Thoracic aorta (tissue), 2 donors: ENCODE data around the gene TMEM33. TPM values are rescaled to one million over a fixed set of nuclear protein-coding genes. Genes with fewer than 3 reads are reported as not detected.
A peak's percentile ranks its signal among the peaks of the same experiment; 100 is the strongest.

Experiments used
- ATAC-seq: fragments of 150-250 bp; one replicate; pipeline ENCODE4 v1.8.0; 2017; ENCODE audit warnings: low read depth; ENCODE audit not compliant: insufficient number of reproducible peaks, low FRiP score
- DNase-seq: peaks from one replicate; pipeline ENCODE4 v3.0.0-alpha.2; 2020; ENCODE audit warnings: low spot score
- H3K27ac ChIP-seq, 2 donors: fragments of 200-600 bp; sonication (generic); 1 replicate in 1 of 2; 2 replicates in 1 of 2; pipeline ENCODE4 v1.5.1; 2016; ENCODE audit warnings: mild to moderate bottlenecking in 2 of 2, moderate library complexity in 2 of 2
- H3K27me3 ChIP-seq: fragments of 200-600 bp; sonication (generic); replicated peaks from 2 replicates; pipeline ENCODE4 v1.6.0; 2016; ENCODE audit warnings: mild to moderate bottlenecking; ENCODE audit not compliant: insufficient read depth
- H3K36me3 ChIP-seq: fragments of 200-600 bp; sonication (generic); one replicate; pipeline ENCODE4 v1.5.1; 2016
- H3K4me1 ChIP-seq, 2 donors: fragments of 200-600 bp; sonication (generic); 1 replicate in 1 of 2; 2 replicates in 1 of 2; pipeline versions ENCODE4 v1.5.1 to v1.6.0; 2016; ENCODE audit warnings: low read depth in 2 of 2, mild to moderate bottlenecking in 1 of 2; ENCODE audit not compliant: control insufficient read depth in 1 of 2
- H3K4me3 ChIP-seq: fragments of 200-600 bp; sonication (generic); 2 replicates; pipeline ENCODE4 v1.5.1; 2016; ENCODE audit warnings: mild to moderate bottlenecking
- H3K9me3 ChIP-seq: fragments of 200-600 bp; sonication (generic); 2 replicates; pipeline ENCODE4 v1.5.1; 2016
- CTCF ChIP-seq: fragments of 200-600 bp; sonication (generic); IDR thresholded peaks from one replicate; pipeline ENCODE4 v1.5.1; 2019; ENCODE audit warnings: antibody characterized with exemption
- total RNA-seq, 2 donors: library from RNA; depleted of rRNA; stranded (reverse); fragments of >200 nt; gene quantifications; one replicate each; pipeline versions ENCODE4 v1.1.0 to v1.2.3, GENCODE V29; 2016

The TMEM33 gene
- total RNA-seq: 10 to 100 TPM; 20.0 to 32.3 TPM

- DNase-seq (peak; percentile 44), ATAC-seq (peak; percentile 92)
- Histone ChIP-seq H3K36me3 (peaks cover 4% of the 10 kb centered on the region), H3K9me3 (no peaks in the 10 kb centered on the region), H3K4me3 (peak within 1 kb of the TSS; percentile 82), H3K4me1 (peaks cover 12 to 21% of the 10 kb centered on the region in 2 donors), H3K27me3 (no peaks in the 10 kb centered on the region), H3K27ac (peak within 1 kb of the TSS; percentile 40 to 44)
- peak; percentile 31 for TF ChIP-seq CTCF
Observed at GRCh38 chr4:41934901-41935651, at the start of gene TMEM33. TMEM33 (plus strand) TSS chr4:41935429; CDS start chr4:41935485, 56 bp downstream.

GRCh38 chr4:41885456-41885855, 49.8 kb upstream of the TMEM33 start:
- H3K27ac ChIP-seq: no peak overlapping the region
- peaks cover 16% of the 10 kb centered on the region for H3K27me3 ChIP-seq
- no peak overlapping the region for H3K4me3 ChIP-seq
- DNase-seq: no peak
- H3K36me3 ChIP-seq: no peaks in the 10 kb centered on the region
- peaks cover 17 to 21% of the 10 kb centered on the region in 2 donors for H3K4me1 ChIP-seq
- TF ChIP-seq CTCF: no peak
- no peaks in the 10 kb centered on the region for H3K9me3 ChIP-seq
- no peak for ATAC-seq

- Histone ChIP-seq H3K27me3 (peaks cover 7% of the 10 kb centered on the region), H3K9me3 (no peaks in the 10 kb centered on the region)
- no peak for ATAC-seq
Observed at GRCh38 chr4:41887277-41887676, 48.0 kb upstream of the TMEM33 start.

GRCh38 chr4:41887821-41888686, 47.2 kb upstream of the TMEM33 start:
- no peak overlapping the region for H3K4me3 ChIP-seq
- no peaks in the 10 kb centered on the region for H3K36me3 ChIP-seq
- peaks cover 5% of the 10 kb centered on the region for H3K27me3 ChIP-seq
- TF ChIP-seq CTCF: peak; percentile 85
- no peaks in the 10 kb centered on the region for H3K9me3 ChIP-seq
- ATAC-seq (no peak), DNase-seq (no peak)
- H3K4me1 ChIP-seq: no peaks in the 10 kb centered on the region
- no peak overlapping the region for H3K27ac ChIP-seq

More at GRCh38 chr4:41887277-41887676, 48.0 kb upstream of the TMEM33 start:
- Histone ChIP-seq H3K4me1 (peaks cover under 1 to 3% of the 10 kb centered on the region in 2 donors), H3K4me3 (no peak overlapping the region), H3K27ac (no peak overlapping the region), H3K36me3 (no peaks in the 10 kb centered on the region)
- TF ChIP-seq CTCF: no peak
- DNase-seq: no peak

- H3K4me1 ChIP-seq: no peaks in the 10 kb centered on the region
- no peak for DNase-seq
- H3K27me3 ChIP-seq: peaks cover under 1% of the 10 kb centered on the region
- no peak overlapping the region for H3K27ac ChIP-seq
- H3K36me3 ChIP-seq: no peaks in the 10 kb centered on the region
- ATAC-seq: no peak
- TF ChIP-seq CTCF: no peak
- no peak overlapping the region for H3K4me3 ChIP-seq
- no peaks in the 10 kb centered on the region for H3K9me3 ChIP-seq
Observed at GRCh38 chr4:41888687-41889074, 46.5 kb upstream of the TMEM33 start.
